Panc1 (cell line): ENCODE measurements around the gene PREPL. TPM values are rescaled to one million over a fixed set of nuclear protein-coding genes. Genes with fewer than 3 reads are reported as not detected.

Experiments
- ATAC-seq: fragments of 200-7000 bp; cut with Tn5 transposase; 2 replicates; pipeline ENCODE4 v1.9.1; 2020; ENCODE audit warnings: mild to moderate bottlenecking, moderate library complexity
- BruUV-seq: library from RNA; stranded (reverse); fragments of 400-500 nt; replicated peaks from 2 replicates; lab custom pipeline; 2021; lab: Mats Ljungman, UMichigan
- CTCF ChIA-PET: fragments of 300-600 bp; sonication (Branson Sonifier 250); formaldehyde crosslinking; loops from one replicate; lab custom pipeline; 2022; ENCODE audit warnings: antibody characterized with exemption; lab: Charles Lee
- POLR2A ChIA-PET: fragments of 300-600 bp; sonication (Branson Sonifier 250); formaldehyde crosslinking; loops from one replicate; lab custom pipeline; 2022; ENCODE audit warnings: antibody characterized with exemption; lab: Charles Lee
- DNase-seq: peaks from one replicate; pipeline ENCODE4 v3.0.0-alpha.2; 2010; ENCODE audit warnings: low read depth, low spot score
- H3K27ac ChIP-seq: 2 replicates; pipeline ENCODE4 v1.5.1; 2011; ENCODE audit warnings: mild to moderate bottlenecking, low read length, inconsistent platforms
- H3K27me3 ChIP-seq: fragments of 200-500 bp; sonication (Bioruptor generic); 2 replicates; pipeline ENCODE4 v1.6.0; 2014; ENCODE audit warnings: low read length, inconsistent platforms; ENCODE audit not compliant: control insufficient read depth, insufficient read depth
- H3K36me3 ChIP-seq: fragments of 200-500 bp; sonication (Bioruptor generic); 2 replicates; pipeline ENCODE4 v1.5.1; 2014; ENCODE audit warnings: inconsistent platforms, mild to moderate bottlenecking, low read length, moderate library complexity; ENCODE audit not compliant: control insufficient read depth, insufficient read depth
- H3K4me1 ChIP-seq: 2 replicates; pipeline ENCODE4 v1.5.1; 2011; ENCODE audit warnings: inconsistent platforms, mild to moderate bottlenecking, low read length, moderate library complexity; ENCODE audit not compliant: control insufficient read depth, insufficient read depth
- H3K4me3 ChIP-seq, 2 experiments: 2 replicates each; pipeline ENCODE4 v1.5.1; 2011 to 2012; ENCODE audit warnings: low read depth in 2 of 2, low read length in 2 of 2, mild to moderate bottlenecking in 2 of 2, inconsistent platforms in 1 of 2, moderate library complexity in 1 of 2
- H3K9me3 ChIP-seq: fragments of 200-500 bp; sonication (Bioruptor generic); 2 replicates; pipeline ENCODE4 v1.5.1; 2014; ENCODE audit warnings: low read depth, mild to moderate bottlenecking, inconsistent platforms, low read length, moderate library complexity; ENCODE audit not compliant: control insufficient read depth, insufficient read depth
- CTCF ChIP-seq: fragments of 450-650 bp; IDR thresholded peaks from 2 replicates; pipeline ENCODE4 v1.5.1; 2017; ENCODE audit warnings: mild to moderate bottlenecking
- POLR2AphosphoS5 ChIP-seq: IDR thresholded peaks from 2 replicates; pipeline ENCODE4 v1.6.1; 2012; ENCODE audit warnings: mild to moderate bottlenecking, low read depth, low read length, moderate library complexity
- REST ChIP-seq, 2 experiments: IDR thresholded peaks; 2 replicates each; pipeline ENCODE4 v1.6.1; 2011 to 2012; ENCODE audit warnings: low read depth in 2 of 2, control low read depth in 1 of 2, low read length in 1 of 2, mild to moderate bottlenecking in 1 of 2, moderate library complexity in 1 of 2; ENCODE audit not compliant: insufficient read depth in 1 of 2
- SIN3A ChIP-seq: IDR thresholded peaks from 2 replicates; pipeline ENCODE4 v1.6.1; 2012; ENCODE audit warnings: low read depth, mild to moderate bottlenecking, low read length, moderate library complexity, borderline replicate concordance; ENCODE audit not compliant: insufficient read depth
- TCF7L2 ChIP-seq: IDR thresholded peaks from 2 replicates; pipeline ENCODE4 v1.6.1; 2011; ENCODE audit warnings: mild to moderate bottlenecking, low read depth, low read length, inconsistent platforms
- in situ Hi-C: cut with HindIII; loops from 2 replicates; pipeline ENCODE4 v1.10.0; 2016; ENCODE audit warnings: low sequenced_read_pairs, low pct_unique_long_range_greater_than_20kb
- intact Hi-C: fragments of 100-400 bp; cut with micrococcal nuclease; formaldehyde crosslinking; loops from one replicate; pipeline ENCODE4 v1.10.0; 2022; ENCODE audit not compliant: unreplicated experiment
- total RNA-seq: library from RNA; stranded (reverse); gene quantifications from one replicate; pipeline ENCODE4 v1.2.1, GENCODE V29; 2021; ENCODE audit not compliant: unreplicated experiment

Gene PREPL
- total RNA-seq, 1 experiment from 2014 or later, result 42.5 TPM

GRCh38 chr2:44372246-44372645 lies 11.0 kb upstream of the PREPL start:
- BruUV-seq, result no TSS peak
- POLR2A ChIA-PET, result no interaction called here
- no peaks in the 10 kb centered on the region for H3K9me3 ChIP-seq
- in situ Hi-C loops, result no loop called here
- CTCF ChIA-PET, result interaction anchor here (0.6 kb wide), 1 partner anchor 586 kb away, joined by 9 read pairs; no protein-coding TSS in a partner anchor
- no peak overlapping the region for H3K4me3 ChIP-seq
- DNase-seq (no peak), ATAC-seq (no peak)
- no peaks in the 10 kb centered on the region for H3K27me3 ChIP-seq
- no peaks in the 10 kb centered on the region for H3K36me3 ChIP-seq
- no peak for TF ChIP-seq CTCF
- TF ChIP-seq POLR2AphosphoS5, result no peak
- TF ChIP-seq REST (IDR thresholded peaks at IDR 0.05; ENCODE audit: insufficient read depth in 1 of 2, low read depth in 2 of 2, low read length in 1 of 2), result no peak
- TF ChIP-seq SIN3A, result no peak
- TF ChIP-seq TCF7L2, result no peak
- H3K4me1 ChIP-seq, result no peaks in the 10 kb centered on the region
- intact Hi-C loops, result no loop called here
- H3K27ac ChIP-seq, result no peak overlapping the region

GRCh38 chr2:44371445-44371844 lies 10.2 kb upstream of the PREPL start:
- no TSS peak for BruUV-seq
- Histone ChIP-seq H3K27me3 (no peaks in the 10 kb centered on the region), H3K36me3 (no peaks in the 10 kb centered on the region), H3K9me3 (no peaks in the 10 kb centered on the region), H3K4me3 (no peak overlapping the region), H3K4me1 (no peaks in the 10 kb centered on the region), H3K27ac (no peak overlapping the region)
- ChIA-PET POLR2A (no interaction called here), CTCF (no interaction called here)
- no peak for ATAC-seq
- TF ChIP-seq POLR2AphosphoS5, result no peak
- in situ Hi-C loops, result no loop called here
- intact Hi-C loops, result no loop called here
- DNase-seq, result no peak

- TF ChIP-seq POLR2AphosphoS5, result no peak
- no peak for TF ChIP-seq REST (IDR thresholded peaks at IDR 0.05; ENCODE audit: insufficient read depth in 1 of 2, low read depth in 2 of 2, low read length in 1 of 2)
- no peak for TF ChIP-seq TCF7L2
- no peak for TF ChIP-seq SIN3A
- no peak for TF ChIP-seq CTCF
- Histone ChIP-seq H3K27ac (no peak overlapping the region), H3K27me3 (no peaks in the 10 kb centered on the region), H3K9me3 (no peaks in the 10 kb centered on the region), H3K36me3 (no peaks in the 10 kb centered on the region), H3K4me1 (peaks cover 10% of the 10 kb centered on the region), H3K4me3 (no peak overlapping the region)
- in situ Hi-C loops, result no loop called here
- CTCF ChIA-PET, result interaction anchor here (0.6 kb wide), 1 partner anchor 21 kb away, joined by 16 read pairs; no protein-coding TSS in a partner anchor
- ATAC-seq (no peak), DNase-seq (no peak)
- BruUV-seq, result no TSS peak
- POLR2A ChIA-PET, result interaction anchor here (0.6 kb wide), 1 partner anchor 201 kb away, joined by 3 read pairs; no protein-coding TSS in a partner anchor
- intact Hi-C loops, result no loop called here
Observed at GRCh38 chr2:44369392-44369791, 8.1 kb upstream of the PREPL start.
